Measurements from ENCODE around the gene BABAM2.

DNA sequence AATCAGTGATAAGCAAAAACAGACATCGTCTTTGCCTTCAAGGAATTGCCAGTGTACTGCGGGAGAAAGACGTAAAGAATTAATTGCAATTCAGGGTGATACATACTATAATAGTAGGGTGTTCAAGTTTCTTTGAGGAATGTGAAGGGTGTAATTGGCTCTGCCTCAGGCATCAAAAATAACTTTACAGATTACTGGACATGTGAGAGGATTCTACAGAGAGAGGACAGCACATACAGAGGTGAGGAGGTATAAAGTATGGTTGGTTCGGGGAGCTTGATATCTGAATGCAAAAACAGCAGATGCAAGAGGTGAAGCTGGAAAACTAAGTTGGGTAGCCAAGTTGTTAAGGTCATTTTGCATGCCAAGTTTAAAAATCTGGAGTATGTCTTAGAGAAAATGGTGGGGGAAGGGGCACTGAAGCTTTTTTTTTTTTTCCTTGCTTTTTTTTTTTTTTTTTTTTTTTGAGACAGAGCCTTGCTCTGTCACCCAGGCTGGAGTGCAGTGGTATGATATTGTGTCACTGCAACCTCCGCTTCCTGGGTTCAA lies 274.6 kb downstream of the BABAM2 start:
- TF ChIP-seq CTCF (conservative IDR thresholded peaks at IDR 0.05 in 1 of 2, IDR thresholded peaks at IDR 0.05 in 1 of 2; ENCODE audit: extremely low read depth in 1 of 2, insufficient read depth in 1 of 2, low read depth in 1 of 2, low read length in 2 of 2) (no peak), EZH2 (IDR thresholded peaks at IDR 0.05; ENCODE audit: borderline replicate concordance, low read length) (no peak)

Measured in mammary epithelial cell (primary cell).